ENCODE data around the gene ROBO2.

Gene ROBO2

DNA sequence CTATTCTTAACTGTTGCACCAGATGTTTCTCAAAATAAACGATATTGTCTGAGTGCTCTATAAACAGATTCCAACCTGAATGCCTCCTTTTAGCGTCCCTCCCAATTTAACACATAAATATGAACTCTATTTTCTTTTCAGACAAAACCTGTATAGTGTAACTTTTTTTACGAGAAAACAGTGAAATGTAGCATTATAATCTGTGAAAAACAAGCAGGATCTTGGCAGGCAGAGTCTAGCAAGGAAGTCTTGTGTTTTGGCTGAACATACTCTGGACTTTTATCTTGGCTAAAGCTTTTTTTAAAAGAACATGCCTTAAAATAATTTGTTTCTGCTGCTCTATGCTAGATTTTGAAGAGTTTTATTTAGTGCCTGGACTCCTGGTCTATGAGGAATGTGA is 150.5 kb downstream of the ROBO2 start:
- in situ Hi-C loops (cut with HindIII; ENCODE audit: low pct_ligation_motif_present, low sequenced_read_pairs): no loop called here
- no peak for DNase-seq

DNA sequence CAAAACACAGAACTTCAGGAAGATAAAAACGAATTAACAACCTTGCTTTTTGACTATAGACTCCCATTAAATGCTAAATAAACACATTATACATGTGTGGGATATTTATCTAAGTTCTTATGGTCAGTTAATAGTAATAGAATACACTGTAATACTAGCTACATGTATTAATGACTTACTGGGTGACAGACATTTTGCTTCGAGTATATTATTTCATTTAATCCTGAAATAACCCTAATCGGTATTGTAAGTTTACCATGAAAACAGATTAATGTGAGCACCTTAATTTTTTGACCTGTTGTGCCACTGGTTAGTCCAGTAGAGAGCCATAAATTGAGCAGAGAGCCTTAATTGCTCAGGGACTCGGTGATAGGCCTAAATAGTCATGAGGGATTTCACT is 151.1 kb downstream of the ROBO2 start:
- in situ Hi-C loops (cut with HindIII; ENCODE audit: low pct_ligation_motif_present, low sequenced_read_pairs): no loop called here

More for the DNA sequence above, 150.5 kb downstream of the ROBO2 start:
- Histone ChIP-seq H3K27me3 (replicated peaks) (no peaks in the 10 kb centered on the region), H3K36me3 (replicated peaks) (no peaks in the 10 kb centered on the region), H3K4me3 (ENCODE audit: low read depth, low read length) (no peak overlapping the region), H3K27ac (no peak overlapping the region)
- TF ChIP-seq, protein P1, sequence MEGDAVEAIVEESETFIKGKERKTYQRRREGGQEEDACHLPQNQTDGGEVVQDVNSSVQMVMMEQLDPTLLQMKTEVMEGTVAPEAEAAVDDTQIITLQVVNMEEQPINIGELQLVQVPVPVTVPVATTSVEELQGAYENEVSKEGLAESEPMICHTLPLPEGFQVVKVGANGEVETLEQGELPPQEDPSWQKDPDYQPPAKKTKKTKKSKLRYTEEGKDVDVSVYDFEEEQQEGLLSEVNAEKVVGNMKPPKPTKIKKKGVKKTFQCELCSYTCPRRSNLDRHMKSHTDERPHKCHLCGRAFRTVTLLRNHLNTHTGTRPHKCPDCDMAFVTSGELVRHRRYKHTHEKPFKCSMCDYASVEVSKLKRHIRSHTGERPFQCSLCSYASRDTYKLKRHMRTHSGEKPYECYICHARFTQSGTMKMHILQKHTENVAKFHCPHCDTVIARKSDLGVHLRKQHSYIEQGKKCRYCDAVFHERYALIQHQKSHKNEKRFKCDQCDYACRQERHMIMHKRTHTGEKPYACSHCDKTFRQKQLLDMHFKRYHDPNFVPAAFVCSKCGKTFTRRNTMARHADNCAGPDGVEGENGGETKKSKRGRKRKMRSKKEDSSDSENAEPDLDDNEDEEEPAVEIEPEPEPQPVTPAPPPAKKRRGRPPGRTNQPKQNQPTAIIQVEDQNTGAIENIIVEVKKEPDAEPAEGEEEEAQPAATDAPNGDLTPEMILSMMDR (IDR thresholded peaks at IDR 0.05; ENCODE audit: low read depth, low read length, missing control alignments): no peak

GRCh38 chr3:77191640-77192039 is 151.7 kb downstream of the ROBO2 start:
- TF ChIP-seq, protein P1 (IDR thresholded peaks at IDR 0.05; ENCODE audit: low read depth, low read length, missing control alignments): no peak
- Histone ChIP-seq H3K27me3 (replicated peaks) (no peaks in the 10 kb centered on the region), H3K36me3 (replicated peaks) (no peaks in the 10 kb centered on the region), H3K4me3 (ENCODE audit: low read depth, low read length) (no peak overlapping the region), H3K27ac (no peak overlapping the region)
- no peak for DNase-seq
- in situ Hi-C loops (cut with HindIII; ENCODE audit: low pct_ligation_motif_present, low sequenced_read_pairs): no loop called here

More for the DNA sequence above, 151.1 kb downstream of the ROBO2 start:
- no peak overlapping the region for H3K27ac ChIP-seq
- no peaks in the 10 kb centered on the region for H3K36me3 ChIP-seq (replicated peaks)
- DNase-seq: no peak
- no peak overlapping the region for H3K4me3 ChIP-seq (ENCODE audit: low read depth, low read length)
- TF ChIP-seq, protein P1 (IDR thresholded peaks at IDR 0.05; ENCODE audit: low read depth, low read length, missing control alignments): no peak
- no peaks in the 10 kb centered on the region for H3K27me3 ChIP-seq (replicated peaks)

- no peaks in the 10 kb centered on the region for H3K36me3 ChIP-seq (replicated peaks)
- in situ Hi-C loops (cut with HindIII; ENCODE audit: low pct_ligation_motif_present, low sequenced_read_pairs): no loop called here
- H3K27ac ChIP-seq: no peak overlapping the region
- TF ChIP-seq, protein P1 (IDR thresholded peaks at IDR 0.05; ENCODE audit: low read depth, low read length, missing control alignments): no peak
- no peaks in the 10 kb centered on the region for H3K27me3 ChIP-seq (replicated peaks)
- no peak overlapping the region for H3K4me3 ChIP-seq (ENCODE audit: low read depth, low read length)
- DNase-seq: no peak
Measured at GRCh38 chr3:77195766-77196545, 156.1 kb downstream of the ROBO2 start.

- in situ Hi-C loops (cut with HindIII; ENCODE audit: low pct_ligation_motif_present, low sequenced_read_pairs): no loop called here
- no peak overlapping the region for H3K27ac ChIP-seq
- DNase-seq: no peak
- TF ChIP-seq, protein P1 (IDR thresholded peaks at IDR 0.05; ENCODE audit: low read depth, low read length, missing control alignments): no peak
- no peaks in the 10 kb centered on the region for H3K36me3 ChIP-seq (replicated peaks)
- H3K27me3 ChIP-seq (replicated peaks): no peaks in the 10 kb centered on the region
- H3K4me3 ChIP-seq (ENCODE audit: low read depth, low read length): no peak overlapping the region
Measured at GRCh38 chr3:77197408-77197807, 157.5 kb downstream of the ROBO2 start.

- no peaks in the 10 kb centered on the region for H3K27me3 ChIP-seq (replicated peaks)
- DNase-seq: no peak
- no peak overlapping the region for H3K27ac ChIP-seq
- TF ChIP-seq, protein P1 (IDR thresholded peaks at IDR 0.05; ENCODE audit: low read depth, low read length, missing control alignments): no peak
- no peak overlapping the region for H3K4me3 ChIP-seq (ENCODE audit: low read depth, low read length)
- no peaks in the 10 kb centered on the region for H3K36me3 ChIP-seq (replicated peaks)
- in situ Hi-C loops (cut with HindIII; ENCODE audit: low pct_ligation_motif_present, low sequenced_read_pairs): no loop called here
Measured at GRCh38 chr3:77203851-77204250, 164.0 kb downstream of the ROBO2 start.
